Sigmoid colon (tissue), 4 donors: ENCODE measurements around the gene SYNJ2.

Experiments
- CTCF ChIP-seq, 4 experiments: fragments of 450-650 bp in 3 of 4; fragments of 200-600 bp in 1 of 4; IDR thresholded peaks; one replicate each; pipeline ENCODE4 v1.5.1; 2016 to 2019; ENCODE audit warnings: antibody characterized with exemption in 4 of 4, mild to moderate bottlenecking in 3 of 4, moderate library complexity in 2 of 4
- POLR2A ChIP-seq, 2 donors: fragments of 450-650 bp; IDR thresholded peaks; one replicate each; pipeline ENCODE4 v1.6.1; 2016; ENCODE audit warnings: antibody characterized with exemption in 2 of 2, mild to moderate bottlenecking in 2 of 2, moderate library complexity in 2 of 2
- POLR2AphosphoS5 ChIP-seq, 4 donors: sonication (generic); formaldehyde crosslinking; IDR thresholded peaks; one replicate each; pipeline ENCODE4 v1.6.1; 2017; ENCODE audit warnings: antibody characterized with exemption in 4 of 4

- TF ChIP-seq CTCF (IDR thresholded peaks at IDR 0.05) (peak in 3 of 4 experiments; percentile 23 to 54 (median 30)), POLR2A (IDR thresholded peaks at IDR 0.05) (no peak), POLR2AphosphoS5 (IDR thresholded peaks at IDR 0.05) (no peak)
These were observed 1.1 kb downstream of the SYNJ2 start for GRCh38 chr6:157982563-157983405.
